ENCODE data around the gene MYO5A.

- TF ChIP-seq, protein P1, sequence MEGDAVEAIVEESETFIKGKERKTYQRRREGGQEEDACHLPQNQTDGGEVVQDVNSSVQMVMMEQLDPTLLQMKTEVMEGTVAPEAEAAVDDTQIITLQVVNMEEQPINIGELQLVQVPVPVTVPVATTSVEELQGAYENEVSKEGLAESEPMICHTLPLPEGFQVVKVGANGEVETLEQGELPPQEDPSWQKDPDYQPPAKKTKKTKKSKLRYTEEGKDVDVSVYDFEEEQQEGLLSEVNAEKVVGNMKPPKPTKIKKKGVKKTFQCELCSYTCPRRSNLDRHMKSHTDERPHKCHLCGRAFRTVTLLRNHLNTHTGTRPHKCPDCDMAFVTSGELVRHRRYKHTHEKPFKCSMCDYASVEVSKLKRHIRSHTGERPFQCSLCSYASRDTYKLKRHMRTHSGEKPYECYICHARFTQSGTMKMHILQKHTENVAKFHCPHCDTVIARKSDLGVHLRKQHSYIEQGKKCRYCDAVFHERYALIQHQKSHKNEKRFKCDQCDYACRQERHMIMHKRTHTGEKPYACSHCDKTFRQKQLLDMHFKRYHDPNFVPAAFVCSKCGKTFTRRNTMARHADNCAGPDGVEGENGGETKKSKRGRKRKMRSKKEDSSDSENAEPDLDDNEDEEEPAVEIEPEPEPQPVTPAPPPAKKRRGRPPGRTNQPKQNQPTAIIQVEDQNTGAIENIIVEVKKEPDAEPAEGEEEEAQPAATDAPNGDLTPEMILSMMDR (IDR thresholded peaks at IDR 0.05; ENCODE audit: low read depth, low read length): no peak
- no peak for TF ChIP-seq MAX (IDR thresholded peaks at IDR 0.05; ENCODE audit: low read depth, low read length)
- no peak for TF ChIP-seq POLR2A (IDR thresholded peaks at IDR 0.05; ENCODE audit: extremely low read depth, insufficient read length)
- no peak for TF ChIP-seq MYC (IDR thresholded peaks at IDR 0.05; ENCODE audit: low read depth, low read length)
These were observed 82.7 kb downstream of the MYO5A start for GRCh38 chr15:52445954-52446353.

Data from NB4 (cell line).